GM19025 (cell line): Measurements from ENCODE around the gene FBXW10B.
"Not testable (repeated sequence)": the region's sequence is repeated elsewhere in the genome, so short reads cannot be mapped to it uniquely, and the experiment has no call there.

Experiments
- ATAC-seq: cut with Tn5 transposase; IDR thresholded peaks from one replicate; pipeline ENCODE4 v1.9.1; 2021; ENCODE audit warnings: mild to moderate bottlenecking, low read depth, moderate library complexity; ENCODE audit not compliant: unreplicated experiment

Gene FBXW10B

GRCh38 chr17:15619331-15620058 is at the start of gene FBXW10B:
Gene FBXW10B, minus strand, starts transcription at chr17:15619704. Its CDS starts 192 bp downstream, at chr17:15619512.
- ATAC-seq, result not testable (repeated sequence)

- no peak for ATAC-seq
These were observed 44.2 kb upstream of the FBXW10B start for GRCh38 chr17:15663691-15664090.

DNA sequence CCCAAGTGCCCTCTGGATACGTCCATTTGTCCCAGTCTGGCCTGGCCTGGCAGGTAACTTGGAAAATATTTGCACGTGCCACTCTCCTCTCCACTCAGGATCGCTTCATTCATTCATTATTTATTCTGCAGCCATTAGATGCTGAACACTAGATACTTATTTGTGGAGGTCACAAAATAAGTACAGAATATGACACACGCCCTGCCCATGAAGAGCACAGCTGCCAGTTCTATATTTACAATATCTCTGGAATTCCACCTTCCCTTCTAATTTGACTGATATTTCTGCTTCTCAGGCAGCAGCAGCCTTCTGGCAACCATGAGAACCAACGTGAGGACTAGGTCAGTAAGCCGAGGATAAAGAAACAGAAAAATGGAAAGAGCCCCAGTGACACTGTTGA is 43.7 kb upstream of the FBXW10B start:
- ATAC-seq, result no peak

DNA sequence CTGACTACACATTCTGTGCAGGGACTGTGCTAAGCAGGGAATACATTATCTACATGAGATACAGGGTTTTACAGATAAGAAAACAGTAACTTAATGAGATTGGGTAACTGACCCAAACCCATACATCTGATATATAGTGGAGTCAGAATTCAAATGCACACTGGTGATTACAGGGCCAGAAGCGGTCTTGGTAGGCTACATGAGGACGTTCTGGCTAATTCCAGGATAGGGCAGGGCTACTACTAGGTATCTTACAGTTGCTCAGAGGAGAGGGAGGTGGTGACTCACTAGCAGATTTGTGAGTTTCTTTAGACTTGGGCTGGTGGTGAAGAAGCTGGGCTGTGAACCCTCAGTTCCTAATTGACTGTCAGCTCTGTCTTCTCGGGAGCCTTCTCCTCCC is 43.2 kb upstream of the FBXW10B start:
- no peak for ATAC-seq

DNA sequence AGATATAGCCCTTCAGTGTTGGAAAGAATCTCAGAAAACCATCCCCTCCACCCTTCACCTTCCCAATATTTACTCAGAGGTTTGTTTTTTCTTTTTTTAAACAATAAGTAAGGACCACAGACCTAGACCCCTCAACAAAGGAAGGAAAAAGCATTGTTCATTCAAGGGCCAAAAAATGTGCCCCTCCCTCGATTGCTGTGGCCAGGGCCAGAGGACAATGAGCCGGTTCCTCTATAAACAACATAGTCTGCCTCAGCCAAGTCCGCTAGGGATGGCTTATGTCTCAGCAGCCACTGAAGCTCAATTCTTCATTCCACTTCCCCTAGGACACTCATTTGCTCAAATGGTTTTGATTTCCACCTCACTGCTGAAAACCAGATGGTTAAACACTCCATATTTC is 40.6 kb upstream of the FBXW10B start:
- ATAC-seq, result no peak

- no peak for ATAC-seq
These were observed 40.2 kb upstream of the FBXW10B start for GRCh38 chr17:15659663-15660062.

GRCh38 chr17:15659236-15659635 is 39.7 kb upstream of the FBXW10B start:
- ATAC-seq, result no peak

DNA sequence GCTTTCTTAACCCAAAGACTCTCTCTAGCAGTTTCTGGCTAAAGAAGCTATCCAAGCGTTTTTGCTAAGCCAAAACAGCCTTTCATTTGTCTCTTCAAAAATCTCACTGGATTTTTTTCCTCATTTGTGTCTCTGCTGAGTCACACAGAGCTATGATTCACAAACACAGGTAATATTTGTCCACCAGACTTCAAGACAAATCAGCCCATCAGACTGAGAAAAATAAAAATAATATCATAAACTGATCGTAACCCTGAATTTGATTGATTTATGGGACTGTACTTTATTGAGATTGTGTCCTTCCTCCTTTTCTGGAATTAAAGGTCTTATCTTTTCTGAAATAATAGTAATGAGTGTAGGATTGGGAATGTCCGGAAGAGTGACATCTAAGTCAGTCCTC is 38.8 kb upstream of the FBXW10B start:
- no peak for ATAC-seq

DNA sequence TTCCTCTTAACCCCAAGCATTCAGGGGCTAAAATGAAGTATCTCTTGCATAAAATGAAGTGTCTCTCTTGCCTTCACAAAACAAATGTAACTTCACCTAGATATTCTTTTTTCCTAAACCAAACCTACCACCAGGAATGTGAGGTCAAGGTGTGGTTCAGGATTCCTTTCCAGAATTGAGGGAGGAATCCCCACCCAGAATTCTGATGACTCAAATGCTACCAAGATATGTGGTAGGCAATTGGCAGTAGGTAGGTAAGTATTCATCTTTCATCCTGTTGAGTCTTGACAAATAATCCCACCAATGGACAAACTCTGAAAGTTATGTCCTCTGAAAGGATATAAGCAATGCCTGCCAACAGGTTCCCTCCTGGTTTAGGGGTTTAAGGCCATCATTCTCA is 38.4 kb upstream of the FBXW10B start:
- no peak for ATAC-seq

- ATAC-seq, result no peak
These were observed 35.5 kb upstream of the FBXW10B start for GRCh38 chr17:15654886-15655561.

GRCh38 chr17:15654401-15654800 is 34.9 kb upstream of the FBXW10B start:
- ATAC-seq, result not testable (repeated sequence)

GRCh38 chr17:15652960-15653359 is 33.5 kb upstream of the FBXW10B start:
- ATAC-seq, result no peak

- peak; percentile 73 for ATAC-seq
These were observed 32.1 kb upstream of the FBXW10B start for GRCh38 chr17:15651583-15652110.

GRCh38 chr17:15650741-15651582 is 31.5 kb upstream of the FBXW10B start:
- no peak for ATAC-seq

DNA sequence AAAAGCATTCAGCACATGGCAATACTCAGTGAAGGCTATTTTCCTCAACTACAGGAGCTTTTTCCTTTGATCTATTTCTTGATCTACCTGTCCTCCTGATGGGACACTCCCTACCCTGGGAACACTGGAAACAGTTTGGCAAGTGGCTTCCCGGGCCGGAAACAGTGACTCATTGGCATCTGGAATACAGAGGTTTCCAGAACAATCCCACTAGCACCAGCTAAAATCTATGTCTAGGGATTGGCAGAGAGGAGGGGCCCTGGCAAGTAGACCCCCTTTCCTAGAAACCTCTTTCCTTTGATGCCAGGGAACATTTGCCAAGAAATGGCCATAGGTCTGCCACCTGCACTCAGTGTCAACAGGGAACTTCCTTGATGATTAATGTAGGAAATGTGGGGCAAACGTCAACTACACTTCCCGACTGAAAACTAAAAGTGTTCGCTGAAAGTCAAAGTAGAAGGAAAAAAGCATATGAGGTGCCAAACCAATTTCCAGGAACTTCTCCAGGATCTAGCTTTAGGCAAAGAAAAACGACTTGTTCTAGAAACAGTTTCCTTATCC is 30.4 kb upstream of the FBXW10B start:
- ATAC-seq, result no peak

DNA sequence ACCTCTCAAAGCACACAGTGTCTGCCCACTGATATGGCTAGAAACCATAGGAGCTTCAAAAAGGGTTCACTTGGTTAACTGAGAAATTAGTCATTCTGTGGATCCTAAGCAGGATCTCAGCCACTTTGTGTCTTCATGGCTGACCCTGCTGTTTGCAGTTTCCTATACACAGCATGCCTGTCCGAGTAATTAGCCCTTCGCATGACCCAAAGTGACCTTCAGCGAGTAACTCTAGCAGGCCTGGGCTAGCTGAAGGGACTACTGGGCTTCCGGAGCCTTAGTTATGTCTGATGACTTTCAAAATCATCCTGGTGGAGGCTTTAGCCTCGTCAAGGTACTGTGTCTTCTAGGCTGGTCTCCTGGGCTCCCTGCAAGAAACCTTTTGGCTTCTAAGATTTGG is 28.9 kb upstream of the FBXW10B start:
- no peak for ATAC-seq

DNA sequence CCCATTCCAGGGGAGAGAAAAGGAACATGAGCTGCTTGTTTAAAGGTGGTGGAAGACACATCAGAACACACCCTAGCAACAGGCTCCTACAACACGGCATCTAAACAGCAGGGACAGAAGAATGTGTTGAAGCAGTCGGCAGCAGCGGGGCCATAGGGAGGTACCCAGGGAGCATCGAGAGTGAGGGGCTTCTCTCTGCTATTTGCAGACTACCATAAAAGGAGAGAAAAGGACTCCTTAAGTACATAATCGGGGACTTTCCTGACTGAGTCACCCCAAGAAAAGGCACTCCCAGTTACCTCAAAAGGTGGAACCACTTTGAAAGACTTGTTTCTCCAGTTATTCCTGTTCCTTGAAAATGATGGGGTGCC is 26.4 kb upstream of the FBXW10B start:
- ATAC-seq, result peak; percentile 47

DNA sequence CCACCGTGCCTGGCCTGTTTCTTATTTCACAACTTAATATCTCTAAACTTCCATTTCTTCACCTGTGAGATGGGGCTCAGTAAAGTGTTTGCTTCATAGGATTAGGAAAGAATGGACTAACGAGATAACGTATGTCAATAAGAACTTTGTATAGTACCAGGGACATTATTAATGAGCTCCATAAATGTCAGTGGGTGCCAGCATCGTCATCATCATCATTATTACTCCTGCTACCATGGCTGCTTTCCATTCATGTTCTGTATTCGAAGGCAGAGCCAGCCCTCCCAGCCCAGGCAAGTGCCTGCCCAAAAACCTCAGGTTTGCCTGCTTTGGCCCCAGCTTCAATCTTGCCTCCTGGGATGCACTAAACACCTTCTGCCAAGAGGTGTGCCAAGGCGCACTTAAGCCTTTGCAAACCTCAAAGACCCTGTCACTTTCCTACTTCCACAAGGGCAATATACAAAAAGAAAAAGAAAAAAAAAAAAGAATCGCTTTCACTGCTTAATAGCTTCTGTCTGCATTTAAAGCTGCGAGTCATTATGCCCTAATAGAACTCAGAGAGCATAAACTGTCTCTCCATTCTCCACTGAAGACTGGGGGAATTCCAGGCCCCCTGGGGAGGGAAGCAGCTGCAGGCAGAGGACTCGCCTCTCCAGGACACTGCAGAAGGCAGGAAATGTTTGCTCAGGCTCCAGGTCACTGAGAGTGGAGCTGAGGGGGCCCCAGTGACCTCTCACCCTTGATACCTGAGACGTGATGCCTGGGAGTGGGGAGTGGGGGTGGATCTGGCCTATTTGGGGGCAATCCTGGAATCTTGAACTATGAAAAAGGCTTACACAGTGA is 25.8 kb upstream of the FBXW10B start:
- ATAC-seq, result peak; percentile 46

DNA sequence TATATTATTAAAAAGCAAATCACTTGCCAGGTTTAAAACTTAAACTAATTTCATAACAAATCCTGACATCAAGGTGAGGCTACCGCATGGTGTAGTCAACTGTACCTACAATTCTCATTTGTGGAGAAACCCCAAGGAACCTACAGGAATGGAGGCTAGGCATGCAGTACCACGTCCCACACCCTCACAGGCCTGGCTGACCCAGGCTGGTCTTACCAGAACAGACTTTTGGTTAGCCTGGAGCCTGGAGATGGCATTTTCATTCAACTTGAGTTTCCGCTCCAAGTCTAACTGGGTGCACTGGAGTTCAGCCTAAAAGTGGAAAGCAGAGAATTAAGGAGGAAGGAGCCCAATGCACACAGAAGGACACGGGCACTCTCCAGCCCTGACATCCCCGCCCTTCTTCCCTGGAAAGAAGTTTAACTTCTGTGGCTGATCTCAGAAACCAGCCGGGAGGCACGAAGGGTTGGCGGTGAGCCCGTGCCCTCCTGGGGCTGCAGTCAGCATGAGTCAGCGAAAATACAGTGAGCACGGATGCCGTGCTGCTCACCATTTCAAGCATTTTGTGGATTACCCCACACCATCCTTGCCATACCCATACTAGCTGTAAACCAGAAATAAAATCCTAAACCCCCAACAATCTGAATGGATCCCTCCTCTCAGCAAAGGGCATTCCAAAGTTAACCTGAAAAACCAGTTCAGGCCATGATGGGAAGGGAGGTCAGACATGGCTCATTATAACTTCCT is 23.2 kb upstream of the FBXW10B start:
- not testable (repeated sequence) for ATAC-seq
